Stomach (tissue), 4 donors: ENCODE measurements around the gene PRKAR2B.
A peak's percentile ranks its signal among the peaks of the same experiment; 100 is the strongest.

Experiments used
- EP300 ChIP-seq: sonication (generic); formaldehyde crosslinking; IDR thresholded peaks from one replicate; pipeline ENCODE4 v1.6.1; 2017; ENCODE audit warnings: antibody characterized with exemption
- POLR2AphosphoS5 ChIP-seq, 3 donors: sonication (generic); formaldehyde crosslinking; IDR thresholded peaks; one replicate each; pipeline ENCODE4 v1.6.1; 2016; ENCODE audit warnings: antibody characterized with exemption in 3 of 3

DNA sequence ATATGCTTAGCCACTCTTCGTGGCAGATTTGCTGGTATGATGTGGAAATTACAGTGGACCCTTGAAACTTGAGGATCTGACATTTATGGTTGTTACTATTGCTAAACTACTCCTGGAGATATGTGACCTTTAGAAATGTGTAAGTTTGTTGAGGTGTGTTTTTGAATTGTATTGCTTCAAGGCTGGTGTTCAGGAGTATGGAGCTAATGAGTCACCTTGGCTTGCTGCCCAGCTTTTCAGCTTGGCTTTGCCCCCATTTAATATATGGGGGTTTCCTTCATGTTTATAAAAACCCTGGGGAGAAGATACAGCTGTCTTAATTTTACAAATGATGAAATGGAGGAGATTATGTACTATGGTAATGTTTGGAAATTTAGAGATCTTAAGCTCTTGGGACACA is 135.9 kb downstream of the PRKAR2B start:
- TF ChIP-seq POLR2AphosphoS5 (IDR thresholded peaks at IDR 0.05), result peak in 1 of 3 donors; percentile 34
- no peak for TF ChIP-seq EP300
